Gastrocnemius medialis (tissue), 4 donors: ENCODE measurements around the gene FRS2. TPM values are rescaled to one million over a fixed set of nuclear protein-coding genes. Genes with fewer than 3 reads are reported as not detected.

Experiments
- ATAC-seq, 2 donors: fragments of 150-250 bp; one replicate each; pipeline ENCODE4 v1.9.1; 2016
- DNase-seq, 2 donors: peaks; one replicate each; pipeline ENCODE4 v3.0.0-alpha.2; 2019
- H3K27ac ChIP-seq, 4 donors: fragments of 200-600 bp; sonication (generic); 1 replicate in 1 of 4; 2 replicates in 3 of 4; pipeline ENCODE4 v1.5.1; 2016 to 2018; ENCODE audit warnings: mild to moderate bottlenecking in 2 of 4, moderate library complexity in 1 of 4
- H3K27me3 ChIP-seq, 3 donors: fragments of 200-600 bp; sonication (generic) in 2 of 3; 1 replicate in 1 of 3; 2 replicates in 2 of 3; pipeline versions ENCODE4 v1.5.1 to v1.6.0; 2016 to 2019; ENCODE audit warnings: mild to moderate bottlenecking in 1 of 3, moderate library complexity in 1 of 3
- H3K36me3 ChIP-seq, 2 donors: fragments of 200-600 bp; sonication (generic) in 1 of 2; one replicate each; pipeline ENCODE4 v1.5.1; 2017 to 2018
- H3K4me1 ChIP-seq, 2 donors: fragments of 200-600 bp; sonication (generic) in 1 of 2; one replicate each; pipeline ENCODE4 v1.5.1; 2016 to 2017; ENCODE audit warnings: mild to moderate bottlenecking in 2 of 2
- H3K4me3 ChIP-seq, 4 donors: fragments of 200-600 bp; sonication (generic) in 3 of 4; 1 replicate in 1 of 4; 2 replicates in 3 of 4; pipeline ENCODE4 v1.5.1; 2016 to 2019; ENCODE audit warnings: mild to moderate bottlenecking in 2 of 4
- H3K9me3 ChIP-seq, 3 donors: fragments of 200-600 bp; sonication (generic) in 2 of 3; 1 replicate in 1 of 3; 2 replicates in 2 of 3; pipeline ENCODE4 v1.5.1; 2016 to 2019
- CTCF ChIP-seq, 5 experiments: fragments of 450-650 bp in 3 of 5; fragments of 200-600 bp in 2 of 5; sonication (generic) in 2 of 5; IDR thresholded peaks in 4 of 5; conservative IDR thresholded peaks in 1 of 5; 1 replicate in 4 of 5; 2 replicates in 1 of 5; pipeline ENCODE4 v1.5.1; 2016 to 2019; ENCODE audit warnings: antibody characterized with exemption in 5 of 5, mild to moderate bottlenecking in 3 of 5, moderate library complexity in 3 of 5
- POLR2A ChIP-seq, 2 donors: fragments of 450-650 bp; IDR thresholded peaks; one replicate each; pipeline ENCODE4 v1.6.1; 2017; ENCODE audit warnings: antibody characterized with exemption in 2 of 2, mild to moderate bottlenecking in 2 of 2, moderate library complexity in 2 of 2
- in situ Hi-C, 4 donors: fragments of 200-750 bp; cut with MboI; loops; one replicate each; pipeline versions ENCODE4 v1.15.0 to v1.8.0; 2017; ENCODE audit warnings: low sequenced_read_pairs in 4 of 4
- intact Hi-C: fragments of 100-400 bp; cut with DNase I; formaldehyde crosslinking; loops from one replicate; pipeline ENCODE4 v1.15.1; 2023; ENCODE audit warnings: low total_unique reads
- total RNA-seq, 4 donors: library from RNA; depleted of rRNA; stranded (reverse); fragments of >200 nt; gene quantifications; one replicate each; pipeline versions ENCODE4 v1.1.0 to v1.2.3, GENCODE V29; 2016

Gene FRS2
- total RNA-seq, 4 donors from 2014 or later, result 21.0 to 32.1 (median 21.3) TPM

- intact Hi-C loops (no loop called here), in situ Hi-C loops (no loop called here)
- DNase-seq, result no peak
- no peaks in the 10 kb centered on the region for H3K9me3 ChIP-seq
- H3K4me1 ChIP-seq, result peaks cover 0 to under 1% of the 10 kb centered on the region in 2 donors
- TF ChIP-seq POLR2A (IDR thresholded peaks at IDR 0.05) (no peak), CTCF (IDR thresholded peaks at IDR 0.05 in 4 of 5, conservative IDR thresholded peaks at IDR 0.05 in 1 of 5) (no peak)
- no peaks in the 10 kb centered on the region for H3K27me3 ChIP-seq
- ATAC-seq, result no peak
- no peaks in the 10 kb centered on the region for H3K36me3 ChIP-seq
- no peak overlapping the region for H3K27ac ChIP-seq
- H3K4me3 ChIP-seq, result no peak overlapping the region
Measured at GRCh38 chr12:69437073-69437472, 33.1 kb upstream of the FRS2 start.

DNA sequence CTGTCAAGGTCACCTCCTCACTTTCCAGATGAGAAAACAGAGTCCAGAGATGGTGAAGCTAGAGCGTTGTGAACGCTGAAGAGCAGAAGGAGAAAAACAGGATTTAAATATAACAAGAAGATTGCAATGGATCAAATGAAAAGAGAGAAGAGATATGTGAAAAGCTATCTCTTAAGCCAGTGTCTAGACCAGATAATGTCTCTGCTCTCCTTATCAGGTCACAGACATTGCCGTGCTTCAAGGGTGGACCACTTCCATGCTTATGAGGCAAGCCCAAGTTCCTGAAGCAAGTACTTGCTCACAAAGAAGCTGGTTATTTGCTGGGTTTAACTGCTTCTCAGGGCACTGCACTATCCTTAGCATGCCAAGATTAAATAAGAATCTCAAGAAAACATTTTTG is 31.6 kb upstream of the FRS2 start:
- Histone ChIP-seq H3K9me3 (no peaks in the 10 kb centered on the region), H3K4me3 (no peak overlapping the region), H3K4me1 (no peaks in the 10 kb centered on the region), H3K27me3 (no peaks in the 10 kb centered on the region), H3K36me3 (no peaks in the 10 kb centered on the region), H3K27ac (no peak overlapping the region)
- intact Hi-C loops, result no loop called here
- DNase-seq (no peak), ATAC-seq (no peak)
- TF ChIP-seq POLR2A (IDR thresholded peaks at IDR 0.05) (no peak), CTCF (IDR thresholded peaks at IDR 0.05 in 4 of 5, conservative IDR thresholded peaks at IDR 0.05 in 1 of 5) (no peak)
- in situ Hi-C loops, result no loop called here

DNA sequence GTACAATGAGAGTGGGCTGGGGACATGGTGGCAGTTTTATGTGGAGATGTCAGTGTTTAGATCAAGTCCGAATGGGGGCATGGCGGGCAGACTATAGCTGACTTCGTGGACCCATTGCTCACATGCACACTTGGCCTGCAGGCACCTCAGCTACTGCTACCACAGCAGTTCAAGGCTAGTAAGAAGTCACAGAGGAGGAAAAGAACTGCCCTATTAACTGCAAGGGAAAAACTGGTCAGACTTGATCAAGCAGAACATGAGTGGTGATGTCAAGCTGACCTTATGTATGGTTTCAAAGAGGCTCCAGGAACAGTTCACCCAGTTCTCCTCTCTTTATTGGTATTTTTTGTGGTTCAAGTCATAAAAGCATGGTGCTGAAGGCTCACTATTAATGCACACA is 30.2 kb upstream of the FRS2 start:
- in situ Hi-C loops, result no loop called here
- intact Hi-C loops, result no loop called here
- Histone ChIP-seq H3K27me3 (no peaks in the 10 kb centered on the region), H3K36me3 (no peaks in the 10 kb centered on the region), H3K4me1 (no peaks in the 10 kb centered on the region), H3K27ac (no peak overlapping the region), H3K4me3 (no peak overlapping the region), H3K9me3 (no peaks in the 10 kb centered on the region)
- no peak for DNase-seq
- no peak for TF ChIP-seq POLR2A (IDR thresholded peaks at IDR 0.05)
- TF ChIP-seq CTCF (IDR thresholded peaks at IDR 0.05 in 4 of 5, conservative IDR thresholded peaks at IDR 0.05 in 1 of 5), result no peak
- no peak for ATAC-seq

- Histone ChIP-seq H3K36me3 (no peaks in the 10 kb centered on the region), H3K4me1 (no peaks in the 10 kb centered on the region), H3K27ac (no peak overlapping the region), H3K4me3 (no peak overlapping the region), H3K9me3 (no peaks in the 10 kb centered on the region), H3K27me3 (no peaks in the 10 kb centered on the region)
- intact Hi-C loops, result no loop called here
- TF ChIP-seq POLR2A (IDR thresholded peaks at IDR 0.05), result no peak
- TF ChIP-seq CTCF (IDR thresholded peaks at IDR 0.05 in 4 of 5, conservative IDR thresholded peaks at IDR 0.05 in 1 of 5), result no peak
- no peak for DNase-seq
- in situ Hi-C loops, result no loop called here
- no peak for ATAC-seq
Measured at GRCh38 chr12:69440886-69441285, 29.3 kb upstream of the FRS2 start.

GRCh38 chr12:69442894-69443293 is 27.3 kb upstream of the FRS2 start:
- intact Hi-C loops (no loop called here), in situ Hi-C loops (no loop called here)
- ATAC-seq (no peak), DNase-seq (no peak)
- Histone ChIP-seq H3K36me3 (no peaks in the 10 kb centered on the region), H3K4me1 (no peaks in the 10 kb centered on the region), H3K4me3 (no peak overlapping the region), H3K9me3 (no peaks in the 10 kb centered on the region), H3K27ac (no peak overlapping the region), H3K27me3 (no peaks in the 10 kb centered on the region)
- TF ChIP-seq POLR2A (IDR thresholded peaks at IDR 0.05), result no peak
- TF ChIP-seq CTCF (IDR thresholded peaks at IDR 0.05 in 4 of 5, conservative IDR thresholded peaks at IDR 0.05 in 1 of 5), result no peak
